ENCODE measurements around the gene EXT2. TPM values are rescaled to one million over a fixed set of nuclear protein-coding genes. Genes with fewer than 3 reads are reported as not detected.

EXT2 gene
- total RNA-seq, 1 donor from 2014 or later, result 103 TPM

- DNase-seq (ENCODE audit: extremely low read depth, low read depth, low spot score), result no peak
Measured at GRCh38 chr11:44083906-44084305, 11.6 kb upstream of the EXT2 start.

- DNase-seq (ENCODE audit: extremely low read depth, low read depth, low spot score), result no peak
Measured at GRCh38 chr11:44085330-44085729, 10.1 kb upstream of the EXT2 start.

- no peak for DNase-seq (ENCODE audit: extremely low read depth, low read depth, low spot score)
Measured at GRCh38 chr11:44088377-44088776, 7.1 kb upstream of the EXT2 start.

GRCh38 chr11:44088871-44089270 lies 6.6 kb upstream of the EXT2 start:
- no peak for DNase-seq (ENCODE audit: extremely low read depth, low read depth, low spot score)

GRCh38 chr11:44090539-44090938 lies 4.9 kb upstream of the EXT2 start:
- DNase-seq (ENCODE audit: extremely low read depth, low read depth, low spot score), result no peak

- no peak for DNase-seq (ENCODE audit: extremely low read depth, low read depth, low spot score)
Measured at GRCh38 chr11:44094260-44094868, 1.1 kb upstream of the EXT2 start.

GRCh38 chr11:44096360-44097185 lies 1.1 kb downstream of the EXT2 start:
- DNase-seq (ENCODE audit: extremely low read depth, low read depth, low spot score), result no peak

GRCh38 chr11:44097821-44098220 lies 2.3 kb downstream of the EXT2 start:
- DNase-seq (ENCODE audit: extremely low read depth, low read depth, low spot score), result no peak

GRCh38 chr11:44101098-44101497 lies 5.6 kb downstream of the EXT2 start:
- DNase-seq (ENCODE audit: extremely low read depth, low read depth, low spot score), result no peak

GRCh38 chr11:44104481-44105294 lies 9.2 kb downstream of the EXT2 start:
- DNase-seq (ENCODE audit: extremely low read depth, low read depth, low spot score), result no peak

GRCh38 chr11:44108260-44108659 lies 12.8 kb downstream of the EXT2 start:
- no peak for DNase-seq (ENCODE audit: extremely low read depth, low read depth, low spot score)

GRCh38 chr11:44110231-44110679 lies 14.8 kb downstream of the EXT2 start:
- no peak for DNase-seq (ENCODE audit: extremely low read depth, low read depth, low spot score)

- no peak for DNase-seq (ENCODE audit: extremely low read depth, low read depth, low spot score)
Measured at GRCh38 chr11:44112091-44112821, 16.8 kb downstream of the EXT2 start.

- no peak for DNase-seq (ENCODE audit: extremely low read depth, low read depth, low spot score)
Measured at GRCh38 chr11:44113018-44113417, 17.5 kb downstream of the EXT2 start.

GRCh38 chr11:44113572-44113971 lies 18.1 kb downstream of the EXT2 start:
- no peak for DNase-seq (ENCODE audit: extremely low read depth, low read depth, low spot score)

GRCh38 chr11:44116234-44116830 lies 20.9 kb downstream of the EXT2 start:
- DNase-seq (ENCODE audit: extremely low read depth, low read depth, low spot score), result no peak

- no peak for DNase-seq (ENCODE audit: extremely low read depth, low read depth, low spot score)
Measured at GRCh38 chr11:44120169-44120568, 24.7 kb downstream of the EXT2 start.

- DNase-seq (ENCODE audit: extremely low read depth, low read depth, low spot score), result no peak
Measured at GRCh38 chr11:44125598-44125997, 30.1 kb downstream of the EXT2 start.

- DNase-seq (ENCODE audit: extremely low read depth, low read depth, low spot score), result no peak
Measured at GRCh38 chr11:44126304-44126703, 30.8 kb downstream of the EXT2 start.

- no peak for DNase-seq (ENCODE audit: extremely low read depth, low read depth, low spot score)
Measured at GRCh38 chr11:44127130-44127529, 31.7 kb downstream of the EXT2 start.

Data from glomerular endothelial cell (primary cell).